ENCODE measurements around the gene PPP2R5D. TPM values are rescaled to one million over a fixed set of nuclear protein-coding genes. Genes with fewer than 3 reads are reported as not detected.

The PPP2R5D gene
- total and polyA plus RNA-seq, 2 experiments from 2014 or later, result 30.8 to 35.2 TPM

- no peaks in the 10 kb centered on the region for H3K27me3 ChIP-seq
- H3K4me1 ChIP-seq (ENCODE audit: insufficient read depth), result no peaks in the 10 kb centered on the region
- H3K9me3 ChIP-seq (ENCODE audit: low read depth), result no peaks in the 10 kb centered on the region
- 85% methylated on average over 2 of the region's 2 CpGs for WGBS (ENCODE audit: low lambda C conversion rate, missing lambda C conversion rate)
- H3K4me3 ChIP-seq, result no peak overlapping the region
- H3K27ac ChIP-seq, result no peak overlapping the region
- H3K36me3 ChIP-seq (replicated peaks; ENCODE audit: insufficient read depth, low read depth), result no peaks in the 10 kb centered on the region
- no peak for DNase-seq (ENCODE audit: low spot score)
- no peak overlapping the region for H2AFZ ChIP-seq
- H3K4me2 ChIP-seq, result no peak overlapping the region
- no peaks in the 10 kb centered on the region for H3K9me2 ChIP-seq (replicated peaks; ENCODE audit: insufficient read depth)
- TF ChIP-seq CTCF (IDR thresholded peaks at IDR 0.05; ENCODE audit: poor library complexity) (no peak), EZH2 (IDR thresholded peaks at IDR 0.05; ENCODE audit: borderline replicate concordance) (no peak), EZH2phosphoT487 (IDR thresholded peaks at IDR 0.05; ENCODE audit: low read depth, severe bottlenecking, unreplicated experiment) (no peak)
- no peaks in the 10 kb centered on the region for H4K20me1 ChIP-seq (ENCODE audit: insufficient read depth, poor library complexity, severe bottlenecking)
- no peaks in the 10 kb centered on the region for H3K79me2 ChIP-seq
These were observed 14.9 kb upstream of the PPP2R5D start for GRCh38 chr6:42969431-42969830.

GRCh38 chr6:42969934-42970333 is 14.4 kb upstream of the PPP2R5D start:
- Histone ChIP-seq H3K4me2 (no peak overlapping the region), H3K27ac (no peak overlapping the region), H3K9me3 (ENCODE audit: low read depth) (no peaks in the 10 kb centered on the region), H4K20me1 (ENCODE audit: insufficient read depth, poor library complexity, severe bottlenecking) (no peaks in the 10 kb centered on the region), H3K4me3 (no peak overlapping the region), H3K27me3 (no peaks in the 10 kb centered on the region), H3K4me1 (ENCODE audit: insufficient read depth) (no peaks in the 10 kb centered on the region), H3K36me3 (replicated peaks; ENCODE audit: insufficient read depth, low read depth) (no peaks in the 10 kb centered on the region), H2AFZ (no peak overlapping the region), H3K79me2 (no peaks in the 10 kb centered on the region), H3K9me2 (replicated peaks; ENCODE audit: insufficient read depth) (no peaks in the 10 kb centered on the region)
- TF ChIP-seq EZH2 (IDR thresholded peaks at IDR 0.05; ENCODE audit: borderline replicate concordance), result no peak
- no peak for TF ChIP-seq CTCF (IDR thresholded peaks at IDR 0.05; ENCODE audit: poor library complexity)
- no peak for TF ChIP-seq EZH2phosphoT487 (IDR thresholded peaks at IDR 0.05; ENCODE audit: low read depth, severe bottlenecking, unreplicated experiment)
- 87% methylated on average over 4 of the region's 4 CpGs for WGBS (ENCODE audit: low lambda C conversion rate, missing lambda C conversion rate)
- no peak for DNase-seq (ENCODE audit: low spot score)

GRCh38 chr6:42970871-42971612 is 13.3 kb upstream of the PPP2R5D start:
- Histone ChIP-seq H3K9me3 (ENCODE audit: low read depth) (no peaks in the 10 kb centered on the region), H3K9me2 (replicated peaks; ENCODE audit: insufficient read depth) (no peaks in the 10 kb centered on the region), H3K27ac (no peak overlapping the region), H2AFZ (no peak overlapping the region), H3K79me2 (peaks cover 6% of the 10 kb centered on the region), H3K4me2 (no peak overlapping the region), H3K36me3 (replicated peaks; ENCODE audit: insufficient read depth, low read depth) (no peaks in the 10 kb centered on the region), H3K4me1 (ENCODE audit: insufficient read depth) (no peaks in the 10 kb centered on the region), H3K27me3 (no peaks in the 10 kb centered on the region), H4K20me1 (ENCODE audit: insufficient read depth, poor library complexity, severe bottlenecking) (no peaks in the 10 kb centered on the region), H3K4me3 (no peak overlapping the region)
- WGBS (ENCODE audit: low lambda C conversion rate, missing lambda C conversion rate), result 89% methylated on average over 4 of the region's 4 CpGs
- no peak for TF ChIP-seq CTCF (IDR thresholded peaks at IDR 0.05; ENCODE audit: poor library complexity)
- TF ChIP-seq EZH2phosphoT487 (IDR thresholded peaks at IDR 0.05; ENCODE audit: low read depth, severe bottlenecking, unreplicated experiment), result no peak
- no peak for TF ChIP-seq EZH2 (IDR thresholded peaks at IDR 0.05; ENCODE audit: borderline replicate concordance)
- no peak for DNase-seq (ENCODE audit: low spot score)
